Neural cell (in vitro differentiated cells): ENCODE measurements around the gene BTBD17. TPM values are rescaled to one million over a fixed set of nuclear protein-coding genes. Genes with fewer than 3 reads are reported as not detected.

Experiments
- H2AFZ ChIP-seq: fragments of 200-600, 300-800 bp; sonication (generic), shearing (Covaris generic); 2 replicates; pipeline ENCODE4 v1.6.0; 2014; ENCODE audit warnings: low read depth, mild to moderate bottlenecking, antibody characterized with exemption, low read length, moderate library complexity
- H3F3A ChIP-seq: fragments of 200-600 bp; shearing (Covaris generic); 2 replicates; pipeline ENCODE4 v1.6.1; 2016; ENCODE audit warnings: mild to moderate bottlenecking, moderate library complexity, mixed read lengths, antibody characterized with exemption, low read length; ENCODE audit not compliant: insufficient read depth, poor library complexity, severe bottlenecking
- H3K27ac ChIP-seq: fragments of 200-600, 300-800 bp; sonication (generic), shearing (Covaris generic); 2 replicates; pipeline ENCODE4 v1.5.1; 2014; ENCODE audit warnings: mild to moderate bottlenecking, low read length, moderate library complexity
- H3K27me3 ChIP-seq: fragments of 300-800, 200-600 bp; sonication (generic), shearing (Covaris generic); 2 replicates; pipeline ENCODE4 v1.6.0; 2014; ENCODE audit warnings: mild to moderate bottlenecking, low read depth, low read length, moderate library complexity; ENCODE audit not compliant: insufficient read depth
- H3K36me3 ChIP-seq: fragments of 300-800, 200-600 bp; sonication (generic), shearing (Covaris generic); 2 replicates; pipeline ENCODE4 v1.5.1; 2014; ENCODE audit warnings: mild to moderate bottlenecking, antibody characterized with exemption, low read length, moderate library complexity; ENCODE audit not compliant: insufficient read depth
- H3K4me2 ChIP-seq: fragments of 300-800, 200-600 bp; sonication (generic), shearing (Covaris generic); 2 replicates; pipeline ENCODE4 v1.6.0; 2014; ENCODE audit warnings: mild to moderate bottlenecking, low read length
- H3K4me3 ChIP-seq: fragments of 300-800, 200-600 bp; sonication (generic), shearing (Covaris generic); 2 replicates; pipeline ENCODE4 v1.5.1; 2014; ENCODE audit warnings: mild to moderate bottlenecking, low read length, moderate library complexity
- H3K79me2 ChIP-seq: fragments of 200-600 bp; shearing (Covaris generic); replicated peaks from 2 replicates; pipeline ENCODE4 v1.6.0; 2014; ENCODE audit warnings: mild to moderate bottlenecking, low read length, moderate library complexity; ENCODE audit not compliant: insufficient read depth
- H3K9ac ChIP-seq: fragments of 300-800, 200-600 bp; sonication (generic), shearing (Covaris generic); 2 replicates; pipeline ENCODE4 v1.6.1; 2016; ENCODE audit warnings: mild to moderate bottlenecking, low read length, mixed read lengths
- H3K9me2 ChIP-seq: fragments of 200-600 bp; shearing (Covaris generic); 2 replicates; pipeline ENCODE4 v1.6.1; 2016; ENCODE audit warnings: mild to moderate bottlenecking, low read length, mixed read lengths; ENCODE audit not compliant: insufficient read depth
- H3K9me3 ChIP-seq: fragments of 200-600, 300-800 bp; sonication (generic), shearing (Covaris generic); 2 replicates; pipeline ENCODE4 v1.6.1; 2016; ENCODE audit warnings: mild to moderate bottlenecking, mixed run types, low read length, moderate library complexity, mixed read lengths
- H4K20me1 ChIP-seq: fragments of 200-600 bp; shearing (Covaris generic); 2 replicates; pipeline ENCODE4 v1.6.1; 2016; ENCODE audit warnings: mild to moderate bottlenecking, mixed run types; ENCODE audit not compliant: insufficient read depth
- CTCF ChIP-seq: fragments of 450-650 bp; IDR thresholded peaks from 2 replicates; pipeline ENCODE4 v1.5.1; 2014; ENCODE audit warnings: antibody characterized with exemption, mild to moderate bottlenecking, moderate library complexity; ENCODE audit not compliant: poor library complexity, severe bottlenecking
- EP300 ChIP-seq: fragments of 450-650 bp; conservative IDR thresholded peaks from 2 replicates; pipeline ENCODE4 v1.6.1; 2014; ENCODE audit warnings: antibody characterized with exemption, mild to moderate bottlenecking, moderate library complexity; ENCODE audit not compliant: poor library complexity, severe bottlenecking
- MXI1 ChIP-seq: fragments of 450-650 bp; conservative IDR thresholded peaks from 2 replicates; pipeline ENCODE4 v1.6.1; 2014; ENCODE audit warnings: antibody characterized with exemption, mild to moderate bottlenecking; ENCODE audit not compliant: poor library complexity, severe bottlenecking
- POLR2AphosphoS5 ChIP-seq: IDR thresholded peaks from 2 replicates; pipeline ENCODE4 v1.6.1; 2012
- REST ChIP-seq: IDR thresholded peaks from 2 replicates; pipeline ENCODE4 v1.6.1; 2012; ENCODE audit warnings: borderline replicate concordance
- polyA plus RNA-seq: library from polyadenylated mRNA; depleted of rRNA; stranded (reverse); fragments of >200 nt; gene quantifications from 2 replicates; pipeline ENCODE4 v1.2.3, GENCODE V29; 2014

The BTBD17 gene
- polyA plus RNA-seq, 1 donor from 2014 or later: 5.3 TPM

GRCh38 chr17:74335529-74336062, 26.1 kb downstream of the BTBD17 start:
- no peak overlapping the region for H3K27ac ChIP-seq
- no peak for TF ChIP-seq CTCF

GRCh38 chr17:74334393-74335039, 27.2 kb downstream of the BTBD17 start:
- Histone ChIP-seq H4K20me1 (no peaks in the 10 kb centered on the region), H3K27ac (no peak overlapping the region), H3K9me3 (no peaks in the 10 kb centered on the region), H2AFZ (no peak overlapping the region), H3K9me2 (no peaks in the 10 kb centered on the region), H3F3A (no peaks in the 10 kb centered on the region), H3K9ac (no peak overlapping the region), H3K79me2 (no peaks in the 10 kb centered on the region), H3K27me3 (no peaks in the 10 kb centered on the region), H3K36me3 (no peaks in the 10 kb centered on the region), H3K4me2 (no peak overlapping the region), H3K4me3 (no peak overlapping the region)
- TF ChIP-seq MXI1 (no peak), POLR2AphosphoS5 (no peak), CTCF (no peak), REST (no peak), EP300 (no peak)

More at GRCh38 chr17:74335529-74336062, 26.1 kb downstream of the BTBD17 start:
- Histone ChIP-seq H3F3A (no peaks in the 10 kb centered on the region), H3K4me3 (no peak overlapping the region), H4K20me1 (no peaks in the 10 kb centered on the region), H3K4me2 (no peak overlapping the region), H2AFZ (no peak overlapping the region), H3K9me3 (no peaks in the 10 kb centered on the region), H3K9me2 (no peaks in the 10 kb centered on the region), H3K27me3 (no peaks in the 10 kb centered on the region), H3K36me3 (no peaks in the 10 kb centered on the region), H3K9ac (no peak overlapping the region), H3K79me2 (no peaks in the 10 kb centered on the region)
